Activated CD8-positive, alpha-beta memory T cell treated with anti-CD3 and anti-CD28 coated beads, Interleukin-2, amount 50 U/mL, for 4 hours (primary cell): Measurements from ENCODE around the gene UBAP2L.
A peak's percentile ranks its signal among the peaks of the same experiment; 100 is the strongest.
"Not testable (repeated sequence)": the region's sequence is repeated elsewhere in the genome, so short reads cannot be mapped to it uniquely, and the experiment has no call there.

Experiments
- DNase-seq: peaks from one replicate; pipeline ENCODE4 v3.0.0-alpha.2; 2020

UBAP2L gene

GRCh38 chr1:154258784-154259183, 38.0 kb downstream of the UBAP2L start:
- no peak for DNase-seq

GRCh38 chr1:154260127-154260526, 39.4 kb downstream of the UBAP2L start:
- no peak for DNase-seq

- no peak for DNase-seq
These were observed 42.9 kb downstream of the UBAP2L start for GRCh38 chr1:154263465-154264332.

GRCh38 chr1:154264454-154264853, 43.7 kb downstream of the UBAP2L start:
- DNase-seq = no peak

GRCh38 chr1:154265586-154265985, 44.8 kb downstream of the UBAP2L start:
- no peak for DNase-seq

GRCh38 chr1:154270833-154271232, 50.1 kb downstream of the UBAP2L start:
- DNase-seq = no peak

- peak; percentile 97 for DNase-seq
These were observed 51.7 kb downstream of the UBAP2L start, which contains the start of gene HAX1 for GRCh38 chr1:154272217-154272998. Gene HAX1, plus strand, starts transcription at chr1:154272629. Its CDS starts 95 bp downstream, at chr1:154272724.

GRCh38 chr1:154272999-154273563, 52.3 kb downstream of the UBAP2L start:
- DNase-seq = no peak

- DNase-seq = peak; percentile 23
These were observed 56.0 kb downstream of the UBAP2L start for GRCh38 chr1:154276797-154277196.

GRCh38 chr1:154287591-154287990, 66.8 kb downstream of the UBAP2L start:
- not testable (repeated sequence) for DNase-seq

- DNase-seq = no peak
These were observed 67.9 kb downstream of the UBAP2L start for GRCh38 chr1:154288661-154289060.

- DNase-seq = no peak
These were observed 70.2 kb downstream of the UBAP2L start for GRCh38 chr1:154290921-154291320.

- no peak for DNase-seq
These were observed 74.9 kb downstream of the UBAP2L start for GRCh38 chr1:154295408-154296235.

GRCh38 chr1:154301582-154301981, 80.8 kb downstream of the UBAP2L start:
- no peak for DNase-seq

GRCh38 chr1:154304664-154305337, 84.0 kb downstream of the UBAP2L start:
- DNase-seq = peak; percentile 19

- no peak for DNase-seq
These were observed 85.4 kb downstream of the UBAP2L start for GRCh38 chr1:154306151-154306550.

GRCh38 chr1:154307670-154308270, 87.0 kb downstream of the UBAP2L start:
- not testable (repeated sequence) for DNase-seq

- DNase-seq = not testable (repeated sequence)
These were observed 88.4 kb downstream of the UBAP2L start for GRCh38 chr1:154309136-154309535.

- not testable (repeated sequence) for DNase-seq
These were observed 91.7 kb downstream of the UBAP2L start for GRCh38 chr1:154312229-154313065.

- DNase-seq = no peak
These were observed 92.3 kb downstream of the UBAP2L start for GRCh38 chr1:154313066-154313356.

GRCh38 chr1:154314226-154314625, 93.5 kb downstream of the UBAP2L start:
- DNase-seq = not testable (repeated sequence)
